Activated B cell treated with CpG ODN at 0.5 μM for 24 hours (primary cell): Measurements from ENCODE around the gene NUBP2. TPM values are rescaled to one million over a fixed set of nuclear protein-coding genes. Genes with fewer than 3 reads are reported as not detected.

Source experiments
- ATAC-seq: fragments of 200-7000 bp; cut with Tn5 transposase; one replicate; pipeline ENCODE4 v1.10.0; 2021; ENCODE audit warnings: low read depth, mild to moderate bottlenecking, moderate library complexity
- CTCF ChIA-PET: fragments of 350-600 bp; sonication (Branson Sonifier 250); formaldehyde crosslinking; loops from one replicate; lab custom pipeline; 2021; ENCODE audit warnings: antibody characterized with exemption; lab: Charles Lee
- POLR2A ChIA-PET: fragments of 350-600 bp; sonication (Branson Sonifier 250); formaldehyde crosslinking; loops from one replicate; lab custom pipeline; 2021; ENCODE audit warnings: antibody characterized with exemption; lab: Charles Lee
- DNase-seq: peaks from one replicate; pipeline ENCODE4 v3.0.0; 2022
- H3K27ac Mint-ChIP-seq: one replicate; pipeline ENCODE4 v1.8.0; 2020; ENCODE audit warnings: mixed read lengths
- H3K27me3 Mint-ChIP-seq: one replicate; pipeline ENCODE4 v1.8.0; 2021; ENCODE audit warnings: mixed read lengths
- H3K36me3 Mint-ChIP-seq: one replicate; pipeline ENCODE4 v1.8.0; 2021; ENCODE audit warnings: low read depth, mixed read lengths
- H3K4me1 Mint-ChIP-seq: one replicate; pipeline ENCODE4 v1.8.0; 2021; ENCODE audit warnings: mixed read lengths
- H3K4me3 Mint-ChIP-seq: one replicate; pipeline ENCODE4 v1.8.0; 2020; ENCODE audit warnings: mild to moderate bottlenecking, mixed read lengths
- H3K9me3 Mint-ChIP-seq: one replicate; pipeline ENCODE4 v1.8.0; 2020; ENCODE audit warnings: mixed read lengths
- CTCF ChIP-seq: fragments of 200-600 bp; IDR thresholded peaks from one replicate; pipeline ENCODE4 v1.8.0; 2022; ENCODE audit warnings: antibody characterized with exemption, mild to moderate bottlenecking
- intact Hi-C: fragments of 100-400 bp; cut with micrococcal nuclease; formaldehyde crosslinking; loops from one replicate; pipeline ENCODE4 v1.15.1; 2024
- total RNA-seq: library from RNA; stranded (reverse); gene quantifications from 2 replicates; pipeline ENCODE4 v1.2.3, GENCODE V29; 2022

NUBP2 gene
- total RNA-seq, 1 donor from 2014 or later: 54.2 TPM

- ATAC-seq: no peak
- H3K4me3 Mint-ChIP-seq: no peak overlapping the region
- H3K9me3 Mint-ChIP-seq: no peaks in the 10 kb centered on the region
- no peaks in the 10 kb centered on the region for H3K27me3 Mint-ChIP-seq
- ChIA-PET CTCF (no interaction called here), POLR2A (interaction anchor here (0.5 kb wide), 1 partner anchor 26 kb away, joined by 3 read pairs; no protein-coding TSS in a partner anchor)
- no peaks in the 10 kb centered on the region for H3K4me1 Mint-ChIP-seq
- no peak for TF ChIP-seq CTCF
- intact Hi-C loops: no loop called here
- H3K27ac Mint-ChIP-seq: no peak overlapping the region
- DNase-seq: no peak
- peaks cover 34% of the 10 kb centered on the region for H3K36me3 Mint-ChIP-seq
Measured at GRCh38 chr16:1808691-1809090, 25.9 kb downstream of the NUBP2 start.

- Mint-ChIP-seq H3K4me1 (no peaks in the 10 kb centered on the region), H3K27me3 (no peaks in the 10 kb centered on the region), H3K4me3 (no peak overlapping the region), H3K36me3 (peaks cover 38% of the 10 kb centered on the region), H3K9me3 (no peaks in the 10 kb centered on the region), H3K27ac (no peak overlapping the region)
- no peak for TF ChIP-seq CTCF
- ChIA-PET POLR2A (no interaction called here), CTCF (no interaction called here)
- DNase-seq (no peak), ATAC-seq (no peak)
- intact Hi-C loops: no loop called here
Measured at GRCh38 chr16:1809281-1809801, 26.6 kb downstream of the NUBP2 start.

- ATAC-seq (no peak), DNase-seq (no peak)
- Mint-ChIP-seq H3K27me3 (no peaks in the 10 kb centered on the region), H3K36me3 (peaks cover 39% of the 10 kb centered on the region), H3K4me1 (no peaks in the 10 kb centered on the region), H3K4me3 (no peak overlapping the region), H3K9me3 (no peaks in the 10 kb centered on the region), H3K27ac (no peak overlapping the region)
- no peak for TF ChIP-seq CTCF
- CTCF ChIA-PET: no interaction called here
- POLR2A ChIA-PET: no interaction called here
- intact Hi-C loops: no loop called here
Measured at GRCh38 chr16:1810106-1810505, 27.3 kb downstream of the NUBP2 start.

- no peak for ATAC-seq
- H3K9me3 Mint-ChIP-seq: no peaks in the 10 kb centered on the region
Measured at GRCh38 chr16:1810536-1810935, 27.8 kb downstream of the NUBP2 start.

GRCh38 chr16:1812732-1813163 lies 30.0 kb downstream of the NUBP2 start:
- CTCF ChIA-PET: no interaction called here
- peak; percentile 66 for ATAC-seq
- POLR2A ChIA-PET: no interaction called here
- Mint-ChIP-seq H3K4me1 (no peaks in the 10 kb centered on the region), H3K27ac (no peak overlapping the region), H3K9me3 (no peaks in the 10 kb centered on the region), H3K27me3 (no peaks in the 10 kb centered on the region), H3K4me3 (no peak overlapping the region), H3K36me3 (peaks cover 41% of the 10 kb centered on the region)
- intact Hi-C loops: no loop called here
- TF ChIP-seq CTCF: no peak
- DNase-seq: no peak

More at GRCh38 chr16:1810536-1810935, 27.8 kb downstream of the NUBP2 start:
- Mint-ChIP-seq H3K36me3 (peaks cover 43% of the 10 kb centered on the region), H3K27me3 (no peaks in the 10 kb centered on the region), H3K4me1 (no peaks in the 10 kb centered on the region), H3K27ac (no peak overlapping the region), H3K4me3 (no peak overlapping the region)
- intact Hi-C loops: no loop called here
- no peak for DNase-seq
- CTCF ChIA-PET: no interaction called here
- POLR2A ChIA-PET: no interaction called here
- no peak for TF ChIP-seq CTCF
